ENCODE measurements around the gene AKAP9. TPM values are rescaled to one million over a fixed set of nuclear protein-coding genes. Genes with fewer than 3 reads are reported as not detected.
"Not testable (repeated sequence)": the region's sequence is repeated elsewhere in the genome, so short reads cannot be mapped to it uniquely, and the experiment has no call there.

The AKAP9 gene
- total RNA-seq, 1 experiment from 2014 or later, result 6.6 TPM

GRCh38 chr7:92043637-92044036 lies 103.0 kb downstream of the AKAP9 start:
- in situ Hi-C loops (cut with HindIII; ENCODE audit: low pct_unique_long_range_greater_than_20kb, low sequenced_read_pairs), result no loop called here
- no peak for DNase-seq (ENCODE audit: low read depth)

GRCh38 chr7:92044148-92044547 lies 103.5 kb downstream of the AKAP9 start:
- no peak for DNase-seq (ENCODE audit: low read depth)
- in situ Hi-C loops (cut with HindIII; ENCODE audit: low pct_unique_long_range_greater_than_20kb, low sequenced_read_pairs), result no loop called here

GRCh38 chr7:92044940-92045339 lies 104.3 kb downstream of the AKAP9 start:
- in situ Hi-C loops (cut with HindIII; ENCODE audit: low pct_unique_long_range_greater_than_20kb, low sequenced_read_pairs), result no loop called here
- no peak for DNase-seq (ENCODE audit: low read depth)

- no peak for DNase-seq (ENCODE audit: low read depth)
- in situ Hi-C loops (cut with HindIII; ENCODE audit: low pct_unique_long_range_greater_than_20kb, low sequenced_read_pairs), result no loop called here
These were observed 111.0 kb downstream of the AKAP9 start for GRCh38 chr7:92051655-92052054.

- in situ Hi-C loops (cut with HindIII; ENCODE audit: low pct_unique_long_range_greater_than_20kb, low sequenced_read_pairs), result no loop called here
- no peak for DNase-seq (ENCODE audit: low read depth)
These were observed 111.5 kb downstream of the AKAP9 start for GRCh38 chr7:92052159-92052558.

GRCh38 chr7:92052684-92053083 lies 112.0 kb downstream of the AKAP9 start:
- in situ Hi-C loops (cut with HindIII; ENCODE audit: low pct_unique_long_range_greater_than_20kb, low sequenced_read_pairs), result no loop called here
- no peak for DNase-seq (ENCODE audit: low read depth)

- no peak for DNase-seq (ENCODE audit: low read depth)
- in situ Hi-C loops (cut with HindIII; ENCODE audit: low pct_unique_long_range_greater_than_20kb, low sequenced_read_pairs), result no loop called here
These were observed 112.7 kb downstream of the AKAP9 start for GRCh38 chr7:92053312-92053711.

- no peak for DNase-seq (ENCODE audit: low read depth)
- in situ Hi-C loops (cut with HindIII; ENCODE audit: low pct_unique_long_range_greater_than_20kb, low sequenced_read_pairs), result no loop called here
These were observed 115.6 kb downstream of the AKAP9 start for GRCh38 chr7:92056286-92056685.

GRCh38 chr7:92057375-92057774 lies 116.7 kb downstream of the AKAP9 start:
- in situ Hi-C loops (cut with HindIII; ENCODE audit: low pct_unique_long_range_greater_than_20kb, low sequenced_read_pairs), result no loop called here
- DNase-seq (ENCODE audit: low read depth), result no peak

GRCh38 chr7:92058040-92058439 lies 117.4 kb downstream of the AKAP9 start:
- in situ Hi-C loops (cut with HindIII; ENCODE audit: low pct_unique_long_range_greater_than_20kb, low sequenced_read_pairs), result no loop called here
- no peak for DNase-seq (ENCODE audit: low read depth)

- DNase-seq (ENCODE audit: low read depth), result no peak
- in situ Hi-C loops (cut with HindIII; ENCODE audit: low pct_unique_long_range_greater_than_20kb, low sequenced_read_pairs), result no loop called here
These were observed 118.2 kb downstream of the AKAP9 start for GRCh38 chr7:92058899-92059298.

- DNase-seq (ENCODE audit: low read depth), result no peak
These were observed 120.5 kb downstream of the AKAP9 start for GRCh38 chr7:92061154-92061553.

GRCh38 chr7:92064438-92065029 lies 123.9 kb downstream of the AKAP9 start:
- DNase-seq (ENCODE audit: low read depth), result no peak
- in situ Hi-C loops (cut with HindIII; ENCODE audit: low pct_unique_long_range_greater_than_20kb, low sequenced_read_pairs), result no loop called here

More at GRCh38 chr7:92061154-92061553, 120.5 kb downstream of the AKAP9 start:
- in situ Hi-C loops (cut with HindIII; ENCODE audit: low pct_unique_long_range_greater_than_20kb, low sequenced_read_pairs), result no loop called here

- DNase-seq (ENCODE audit: low read depth), result no peak
- in situ Hi-C loops (cut with HindIII; ENCODE audit: low pct_unique_long_range_greater_than_20kb, low sequenced_read_pairs), result no loop called here
These were observed 130.4 kb downstream of the AKAP9 start for GRCh38 chr7:92071032-92071431.

- no peak for DNase-seq (ENCODE audit: low read depth)
- in situ Hi-C loops (cut with HindIII; ENCODE audit: low pct_unique_long_range_greater_than_20kb, low sequenced_read_pairs), result no loop called here
These were observed 131.5 kb downstream of the AKAP9 start for GRCh38 chr7:92072121-92072520.

GRCh38 chr7:92072708-92073107 lies 132.0 kb downstream of the AKAP9 start:
- no peak for DNase-seq (ENCODE audit: low read depth)
- in situ Hi-C loops (cut with HindIII; ENCODE audit: low pct_unique_long_range_greater_than_20kb, low sequenced_read_pairs), result no loop called here

- no peak for DNase-seq (ENCODE audit: low read depth)
- in situ Hi-C loops (cut with HindIII; ENCODE audit: low pct_unique_long_range_greater_than_20kb, low sequenced_read_pairs), result no loop called here
These were observed 134.9 kb downstream of the AKAP9 start for GRCh38 chr7:92075455-92076158.

GRCh38 chr7:92076509-92076908 lies 135.8 kb downstream of the AKAP9 start:
- in situ Hi-C loops (cut with HindIII; ENCODE audit: low pct_unique_long_range_greater_than_20kb, low sequenced_read_pairs), result no loop called here

GRCh38 chr7:92083922-92084321 lies 143.3 kb downstream of the AKAP9 start:
- in situ Hi-C loops (cut with HindIII; ENCODE audit: low pct_unique_long_range_greater_than_20kb, low sequenced_read_pairs); DNase-seq (ENCODE audit: low read depth): not testable (repeated sequence)

More at GRCh38 chr7:92076509-92076908, 135.8 kb downstream of the AKAP9 start:
- DNase-seq (ENCODE audit: low read depth), result no peak

GRCh38 chr7:92088266-92088665 lies 147.6 kb downstream of the AKAP9 start:
- DNase-seq (ENCODE audit: low read depth), result no peak
- in situ Hi-C loops (cut with HindIII; ENCODE audit: low pct_unique_long_range_greater_than_20kb, low sequenced_read_pairs), result no loop called here

All from Caki2 (cell line).